Pancreas (tissue), 10 donors: ENCODE data around the gene C1orf87. TPM values are rescaled to one million over a fixed set of nuclear protein-coding genes. Genes with fewer than 3 reads are reported as not detected.

Experiments
- ATAC-seq, 4 donors: fragments of 200-7000 bp; cut with Tn5 transposase; one replicate each; pipeline versions ENCODE4 v1.8.0 to v1.9.1; 2020; ENCODE audit warnings: mild to moderate bottlenecking in 4 of 4, moderate library complexity in 4 of 4
- DNase-seq, 6 donors: peaks; one replicate each; pipeline ENCODE4 v3.0.0-alpha.2; 2020
- FAIRE-seq: peaks from 2 replicates; lab custom pipeline; 2012; peaks lifted over from hg19 to GRCh38; lab: Jason Lieb, UNC
- H3K27ac ChIP-seq, 4 donors: fragments of 200-600 bp; sonication (generic); 1 replicate in 3 of 4; 2 replicates in 1 of 4; pipeline versions ENCODE4 v1.5.0 to v1.8.0; 2020
- H3K27me3 ChIP-seq, 4 donors: fragments of 200-600 bp; one replicate each; pipeline ENCODE4 v1.8.0; 2021
- H3K36me3 ChIP-seq, 3 donors: fragments of 200-600 bp; sonication (generic) in 1 of 3; one replicate each; pipeline versions ENCODE4 v1.5.0 to v1.8.0; 2020 to 2021
- H3K4me1 ChIP-seq, 3 donors: fragments of 200-600 bp; one replicate each; pipeline ENCODE4 v1.8.0; 2021
- H3K4me3 ChIP-seq, 4 donors: fragments of 200-600 bp; sonication (generic) in 2 of 4; one replicate each; pipeline versions ENCODE4 v1.5.0 to v1.8.0; 2020 to 2021
- H3K9me3 ChIP-seq, 4 donors: fragments of 200-600 bp; one replicate each; pipeline ENCODE4 v1.8.0; 2021
- CTCF ChIP-seq, 4 donors: fragments of 200-600 bp; sonication (generic) in 3 of 4; IDR thresholded peaks; one replicate each; pipeline versions ENCODE4 v1.5.0 to v1.8.0; 2021; ENCODE audit warnings: antibody characterized with exemption in 4 of 4
- WGBS, 2 donors: extraction: QIAGEN DNeasy Blood & Tissue Kit; methylation state at CpG; one replicate each; pipeline ENCODE4 v1.1.7; 2013; 5-methylcytosine and 5-hydroxymethylcytosine counted together
- intact Hi-C, 3 donors: fragments of 100-400 bp; cut with DNase I; formaldehyde crosslinking; loops; one replicate each; pipeline versions ENCODE4 v1.11.1 to v1.14.2; 2022
- polyA plus RNA-seq, 2 donors: library from polyadenylated mRNA; stranded (reverse); fragments of 200-250 nt; gene quantifications; one replicate each; pipeline ENCODE4 v1.2.3, GENCODE V29; 2013
- total RNA-seq, 6 donors: library from RNA; stranded (reverse); fragmentation: NEBNext Ultra II Directional in 4 of 6; extraction: Animal tissue kit (Norgen Biotek cat#: 25700) in 4 of 6; gene quantifications; one replicate each; pipeline versions ENCODE4 v1.2.1 to v1.2.4, GENCODE V29; 2021 to 2023
- donor health status: healthy with polysubstance abuse.
- donor health status: DM: no; HTN: no; CAD: no; lungs with moderate emphysema.
- donor health status: DM: no; HTN: no; CAD: no.
- donor health status: control.
- donor health status: control.
- donor health status: Bipolar disorder and iron deficiency.
- donor health status: DM: yes; HTN: yes; CAD: no.
- donor health status: DM: no; HTN: no; CAD: no.
- donor health status: DM: no; HTN: no; CAD: no.
- donor health status: DM: yes; HTN: yes; CAD: no.

Gene C1orf87
- total and polyA plus RNA-seq, 8 donors: 0.02 TPM; not detected in 7

GRCh38 chr1:60008500-60008899, 65.1 kb downstream of the C1orf87 start:
- intact Hi-C loops: no loop called here
- TF ChIP-seq CTCF (IDR thresholded peaks at IDR 0.05): no peak

GRCh38 chr1:60000625-60001024, 72.9 kb downstream of the C1orf87 start:
- FAIRE-seq: no peak
- H3K27me3 ChIP-seq: no peaks in the 10 kb centered on the region
- no peak overlapping the region for H3K4me3 ChIP-seq
- no peaks in the 10 kb centered on the region for H3K4me1 ChIP-seq
- WGBS, 2 donors: 74 to 81% methylated on average over 3 of the region's 3 CpGs
- no peaks in the 10 kb centered on the region for H3K9me3 ChIP-seq
- no peaks in the 10 kb centered on the region for H3K36me3 ChIP-seq
- intact Hi-C loops: no loop called here
- H3K27ac ChIP-seq: no peak overlapping the region
- TF ChIP-seq CTCF (IDR thresholded peaks at IDR 0.05): no peak
- ATAC-seq: no peak
- DNase-seq: no peak

More at GRCh38 chr1:60008500-60008899, 65.1 kb downstream of the C1orf87 start:
- Histone ChIP-seq H3K27me3 (no peaks in the 10 kb centered on the region), H3K4me3 (no peak overlapping the region), H3K9me3 (no peaks in the 10 kb centered on the region), H3K36me3 (no peaks in the 10 kb centered on the region), H3K4me1 (no peaks in the 10 kb centered on the region), H3K27ac (no peak overlapping the region)
- FAIRE-seq (no peak), DNase-seq (no peak), ATAC-seq (no peak)
- WGBS, 2 donors: 60 to 68% methylated on average over 4 of the region's 4 CpGs

GRCh38 chr1:59999746-60000145, 73.8 kb downstream of the C1orf87 start:
- ATAC-seq (no peak), DNase-seq (no peak), FAIRE-seq (no peak)
- H3K27ac ChIP-seq: no peak overlapping the region
- no peaks in the 10 kb centered on the region for H3K4me1 ChIP-seq
- H3K9me3 ChIP-seq: no peaks in the 10 kb centered on the region
- TF ChIP-seq CTCF (IDR thresholded peaks at IDR 0.05): no peak
- no peaks in the 10 kb centered on the region for H3K27me3 ChIP-seq
- H3K36me3 ChIP-seq: no peaks in the 10 kb centered on the region
- intact Hi-C loops: no loop called here
- no peak overlapping the region for H3K4me3 ChIP-seq
- 82 to 87% methylated on average over 2 of the region's 2 CpGs for WGBS, 2 donors

- Histone ChIP-seq H3K36me3 (no peaks in the 10 kb centered on the region), H3K27ac (no peak overlapping the region), H3K9me3 (no peaks in the 10 kb centered on the region), H3K27me3 (no peaks in the 10 kb centered on the region), H3K4me1 (no peaks in the 10 kb centered on the region), H3K4me3 (no peak overlapping the region)
- intact Hi-C loops: no loop called here
- no peak for FAIRE-seq
- no peak for ATAC-seq
- no peak for TF ChIP-seq CTCF (IDR thresholded peaks at IDR 0.05)
- no peak for DNase-seq
- 82 to 84% methylated on average over 3 of the region's 3 CpGs for WGBS, 2 donors
These were observed 74.6 kb downstream of the C1orf87 start for GRCh38 chr1:59999006-59999405.

- Histone ChIP-seq H3K27ac (no peak overlapping the region), H3K27me3 (peaks cover 0 to 3% (median 0%) of the 10 kb centered on the region in 4 donors), H3K36me3 (no peaks in the 10 kb centered on the region), H3K9me3 (no peaks in the 10 kb centered on the region), H3K4me1 (no peaks in the 10 kb centered on the region), H3K4me3 (no peak overlapping the region)
- FAIRE-seq (no peak), DNase-seq (no peak), ATAC-seq (no peak)
- no peak for TF ChIP-seq CTCF (IDR thresholded peaks at IDR 0.05)
- 28 to 37% methylated on average over 2 of the region's 2 CpGs for WGBS, 2 donors
- intact Hi-C loops: no loop called here
These were observed 76.0 kb downstream of the C1orf87 start for GRCh38 chr1:59997479-59998115.
